Psoas muscle (tissue), 8 donors: Measurements from ENCODE around the gene CNTNAP2. TPM values are rescaled to one million over a fixed set of nuclear protein-coding genes. Genes with fewer than 3 reads are reported as not detected.

Source experiments
- ATAC-seq, 4 donors: fragments of 200-7000 bp; cut with Tn5 transposase; one replicate each; pipeline ENCODE4 v1.9.1; 2020; ENCODE audit warnings: moderate library complexity in 3 of 4, mild to moderate bottlenecking in 2 of 4
- DNase-seq, 2 donors: peaks; one replicate each; pipeline ENCODE4 v3.0.0-alpha.2; 2020
- H3K27ac ChIP-seq: fragments of 200-600 bp; one replicate; pipeline ENCODE4 v1.8.0; 2022
- H3K27me3 ChIP-seq, 3 donors: fragments of 200-600 bp in 1 of 3; one replicate each; pipeline versions ENCODE4 v1.6.1 to v1.8.0; 2013 to 2022; ENCODE audit warnings: low read length in 2 of 3, mild to moderate bottlenecking in 2 of 3, moderate library complexity in 1 of 3; ENCODE audit not compliant: insufficient read depth in 3 of 3
- H3K36me3 ChIP-seq, 2 donors: fragments of 200-600 bp in 1 of 2; one replicate each; pipeline versions ENCODE4 v1.6.1 to v1.8.0; 2013 to 2022; ENCODE audit warnings: low read depth in 1 of 2, mild to moderate bottlenecking in 1 of 2, moderate library complexity in 1 of 2; ENCODE audit not compliant: insufficient read depth in 1 of 2
- H3K4me1 ChIP-seq: fragments of 200-600 bp; one replicate; pipeline ENCODE4 v1.8.0; 2022
- H3K4me3 ChIP-seq: fragments of 200-600 bp; one replicate; pipeline ENCODE4 v1.8.0; 2022; ENCODE audit warnings: mild to moderate bottlenecking
- H3K9me3 ChIP-seq: fragments of 200-600 bp; one replicate; pipeline ENCODE4 v1.8.0; 2022
- WGBS, 3 donors: extraction: QIAGEN DNeasy Blood & Tissue Kit; methylation state at CpG; one replicate each; pipeline versions ENCODE4 v1.1.6 to v1.1.7; 2013; 5-methylcytosine and 5-hydroxymethylcytosine counted together
- intact Hi-C, 2 donors: fragments of 100-400 bp; cut with DNase I; formaldehyde crosslinking; loops; one replicate each; pipeline versions ENCODE4 v1.11.0 to v1.14.2; 2022
- polyA plus RNA-seq, 3 donors: library from polyadenylated mRNA; stranded (reverse); fragments of 200-250 nt; gene quantifications; one replicate each; pipeline ENCODE4 v1.2.3, GENCODE V29; 2013
- total RNA-seq, 4 donors: library from RNA; stranded (reverse); fragmentation: NEBNext Ultra II Directional in 2 of 4; extraction: Animal tissue kit (Norgen Biotek cat#: 25700) in 2 of 4; gene quantifications; one replicate each; pipeline versions ENCODE4 v1.2.1 to v1.2.4, GENCODE V29; 2021 to 2023
- TF ChIP-seq, protein P1 (sequence below): fragments of 200-600 bp; IDR thresholded peaks from one replicate; pipeline ENCODE4 v1.8.0; 2022; ENCODE audit warnings: antibody characterized with exemption
- donor health status: healthy with polysubstance abuse.
- donor health status: DM: no; HTN: no; CAD: no; lungs with moderate emphysema.
- donor health status: Bipolar disorder and iron deficiency.
- donor health status: healthy.
- donor health status: DM: yes; HTN: yes; CAD: no.
- donor health status: DM: no; HTN: no; CAD: no.
- donor health status: DM: no; HTN: no; CAD: no.
- donor health status: DM: yes; HTN: yes; CAD: no.

The CNTNAP2 gene
- total and polyA plus RNA-seq, 7 donors = 0.01 to 0.13 TPM; not detected in 5

DNA sequence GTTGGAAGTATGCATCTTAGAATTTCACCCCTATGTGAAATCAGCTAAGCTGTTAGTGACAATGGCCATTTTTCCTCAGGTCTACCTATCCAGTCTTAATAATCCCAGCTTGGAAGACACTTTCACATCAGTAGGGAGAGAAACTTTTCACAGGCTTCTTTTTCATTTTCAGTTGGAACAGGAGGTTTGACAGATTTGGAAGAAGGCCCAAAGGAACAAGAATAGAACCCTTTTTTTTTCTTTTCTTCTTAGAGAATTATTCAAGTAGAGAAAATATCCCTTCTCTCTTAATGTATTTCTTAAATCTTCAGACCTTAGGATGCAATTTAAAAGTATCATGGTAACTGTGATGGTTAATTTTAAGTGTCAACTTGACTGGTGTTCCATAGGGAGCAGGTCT lies 2063.5 kb downstream of the CNTNAP2 start:
- ATAC-seq (no peak), DNase-seq (no peak)
- H3K27ac ChIP-seq = no peak overlapping the region
- no peaks in the 10 kb centered on the region for H3K36me3 ChIP-seq
- no peaks in the 10 kb centered on the region for H3K9me3 ChIP-seq
- intact Hi-C loops = no loop called here
- H3K4me1 ChIP-seq = no peaks in the 10 kb centered on the region
- TF ChIP-seq, protein P1, sequence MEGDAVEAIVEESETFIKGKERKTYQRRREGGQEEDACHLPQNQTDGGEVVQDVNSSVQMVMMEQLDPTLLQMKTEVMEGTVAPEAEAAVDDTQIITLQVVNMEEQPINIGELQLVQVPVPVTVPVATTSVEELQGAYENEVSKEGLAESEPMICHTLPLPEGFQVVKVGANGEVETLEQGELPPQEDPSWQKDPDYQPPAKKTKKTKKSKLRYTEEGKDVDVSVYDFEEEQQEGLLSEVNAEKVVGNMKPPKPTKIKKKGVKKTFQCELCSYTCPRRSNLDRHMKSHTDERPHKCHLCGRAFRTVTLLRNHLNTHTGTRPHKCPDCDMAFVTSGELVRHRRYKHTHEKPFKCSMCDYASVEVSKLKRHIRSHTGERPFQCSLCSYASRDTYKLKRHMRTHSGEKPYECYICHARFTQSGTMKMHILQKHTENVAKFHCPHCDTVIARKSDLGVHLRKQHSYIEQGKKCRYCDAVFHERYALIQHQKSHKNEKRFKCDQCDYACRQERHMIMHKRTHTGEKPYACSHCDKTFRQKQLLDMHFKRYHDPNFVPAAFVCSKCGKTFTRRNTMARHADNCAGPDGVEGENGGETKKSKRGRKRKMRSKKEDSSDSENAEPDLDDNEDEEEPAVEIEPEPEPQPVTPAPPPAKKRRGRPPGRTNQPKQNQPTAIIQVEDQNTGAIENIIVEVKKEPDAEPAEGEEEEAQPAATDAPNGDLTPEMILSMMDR = no peak
- no peaks in the 10 kb centered on the region for H3K27me3 ChIP-seq
- no peak overlapping the region for H3K4me3 ChIP-seq

DNA sequence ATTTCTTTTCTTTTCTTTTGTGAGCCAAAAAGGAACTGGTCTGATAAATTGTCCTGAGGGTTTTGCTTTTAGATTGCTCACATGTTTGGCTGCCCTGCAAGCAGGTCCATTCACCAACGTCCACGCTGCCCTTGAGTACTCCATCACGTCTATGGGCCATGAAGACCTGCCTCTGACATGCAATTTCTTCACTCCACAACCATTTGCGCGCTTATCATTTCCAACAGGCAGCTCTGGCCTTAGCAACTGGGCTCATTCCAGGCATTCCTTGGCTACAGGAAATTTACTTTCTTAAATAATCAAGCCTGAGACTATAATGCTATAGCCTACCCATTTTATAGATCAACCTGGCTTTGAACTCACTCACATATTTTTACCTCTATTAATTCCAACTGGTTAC lies 2065.7 kb downstream of the CNTNAP2 start:
- 50 to 66% (median 55%) methylated on average over 5 of the region's 5 CpGs for WGBS, 3 donors
- Histone ChIP-seq H3K4me1 (no peaks in the 10 kb centered on the region), H3K27me3 (no peaks in the 10 kb centered on the region), H3K36me3 (no peaks in the 10 kb centered on the region), H3K4me3 (no peak overlapping the region), H3K9me3 (no peaks in the 10 kb centered on the region), H3K27ac (no peak overlapping the region)
- DNase-seq (no peak), ATAC-seq (no peak)
- intact Hi-C loops = no loop called here
- TF ChIP-seq, protein P1 = no peak

DNA sequence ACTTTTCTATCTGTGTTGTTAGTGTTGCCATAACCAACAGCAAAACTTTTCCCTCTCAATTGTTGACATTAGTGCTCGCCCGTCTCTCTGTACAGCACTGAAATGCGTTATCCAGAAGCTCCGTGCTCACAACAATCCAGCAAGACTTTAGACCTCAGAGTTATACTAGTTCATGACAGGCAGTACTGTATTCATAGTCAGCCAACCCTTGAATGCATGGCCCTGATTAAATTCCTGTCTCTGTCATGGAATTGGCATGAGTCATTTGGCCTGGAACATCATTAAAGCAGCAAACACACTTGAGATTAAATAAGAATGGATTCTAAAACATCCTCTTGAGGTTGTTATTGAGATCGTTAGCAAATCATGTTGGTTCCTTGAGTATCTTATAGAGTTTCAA lies 2068.4 kb downstream of the CNTNAP2 start:
- no peaks in the 10 kb centered on the region for H3K4me1 ChIP-seq
- WGBS, 3 donors = 56 to 72% (median 65%) methylated on average over 5 of the region's 5 CpGs
- intact Hi-C loops = no loop called here
- no peak overlapping the region for H3K27ac ChIP-seq
- DNase-seq (no peak), ATAC-seq (no peak)
- no peak overlapping the region for H3K4me3 ChIP-seq
- no peaks in the 10 kb centered on the region for H3K9me3 ChIP-seq
- TF ChIP-seq, protein P1 = no peak
- no peaks in the 10 kb centered on the region for H3K36me3 ChIP-seq
- no peaks in the 10 kb centered on the region for H3K27me3 ChIP-seq

DNA sequence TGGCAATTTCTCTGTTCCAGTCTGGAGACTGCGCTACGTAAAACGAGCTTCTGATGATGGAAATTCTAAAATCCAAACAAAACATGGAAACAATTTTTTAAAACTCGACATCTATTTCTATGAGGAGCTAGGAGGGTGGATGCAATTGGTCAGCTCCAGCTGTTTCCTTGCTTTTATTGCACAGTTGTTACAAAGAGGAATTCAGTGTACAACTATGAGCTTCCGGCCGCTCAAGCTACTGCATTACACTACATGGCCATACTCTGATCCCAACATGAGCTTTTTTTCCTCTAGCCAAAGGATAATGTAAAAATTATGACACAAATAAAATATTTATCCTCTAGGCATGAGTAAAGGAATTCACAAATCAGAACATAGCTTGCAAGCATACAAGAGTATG lies 2070.9 kb downstream of the CNTNAP2 start:
- no peak for DNase-seq
- Histone ChIP-seq H3K4me1 (no peaks in the 10 kb centered on the region), H3K9me3 (no peaks in the 10 kb centered on the region), H3K36me3 (no peaks in the 10 kb centered on the region), H3K4me3 (no peak overlapping the region), H3K27ac (no peak overlapping the region), H3K27me3 (no peaks in the 10 kb centered on the region)
- ATAC-seq = no peak
- TF ChIP-seq, protein P1 = no peak
- WGBS, 3 donors = 55 to 62% (median 59%) methylated on average over 6 of the region's 6 CpGs
- intact Hi-C loops = no loop called here

DNA sequence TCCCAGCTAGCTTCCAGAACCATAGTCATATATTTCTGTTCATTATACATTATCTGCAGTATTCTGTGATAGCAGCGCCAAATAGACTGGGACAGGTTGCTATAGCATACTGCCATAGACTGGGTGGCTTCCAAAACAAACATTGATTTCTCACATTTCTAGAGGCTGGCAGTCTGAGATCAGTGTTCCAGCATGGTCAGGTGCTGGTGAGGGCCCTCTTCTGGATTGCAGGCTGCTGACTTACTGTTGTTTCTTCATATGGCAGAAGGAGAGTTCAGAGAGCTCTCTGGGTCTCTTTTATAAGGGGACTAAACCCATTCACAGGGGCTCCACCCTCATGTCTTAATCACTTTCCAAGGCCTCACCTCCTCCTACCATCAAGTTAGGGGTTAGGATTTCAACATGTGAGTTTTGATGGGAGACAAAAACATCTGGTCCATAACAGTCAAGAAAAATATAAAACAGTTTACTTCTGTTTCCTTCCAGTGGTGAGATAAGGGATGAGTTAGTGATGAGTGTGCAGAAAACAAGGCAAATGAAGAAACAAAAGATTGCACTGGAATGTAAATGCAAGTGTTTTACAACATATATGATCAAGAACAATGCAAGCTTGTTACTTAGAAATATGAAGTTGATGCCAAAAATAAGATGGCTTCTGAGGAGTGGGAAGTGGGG lies 2074.9 kb downstream of the CNTNAP2 start:
- Histone ChIP-seq H3K27me3 (no peaks in the 10 kb centered on the region), H3K4me3 (no peak overlapping the region), H3K4me1 (no peaks in the 10 kb centered on the region), H3K9me3 (no peaks in the 10 kb centered on the region), H3K36me3 (no peaks in the 10 kb centered on the region), H3K27ac (no peak overlapping the region)
- intact Hi-C loops = no loop called here
- TF ChIP-seq, protein P1 = no peak
- DNase-seq = no peak
- no peak for ATAC-seq
- 96 to 100% (median 100%) methylated on average over 1 of the region's 1 CpG for WGBS, 3 donors
